H9 (cell line): ENCODE data around the gene UBALD1. TPM values are rescaled to one million over a fixed set of nuclear protein-coding genes. Genes with fewer than 3 reads are reported as not detected.

Experiments used
- DNase-seq: peaks from one replicate; pipeline ENCODE4 v3.0.0-alpha.2; 2017
- H2AFZ ChIP-seq: one replicate; pipeline ENCODE4 v1.6.1; 2013; ENCODE audit warnings: mild to moderate bottlenecking, low read length, control low read depth, moderate library complexity
- H2AK5ac ChIP-seq: 2 replicates; pipeline ENCODE4 v1.6.1; 2013; ENCODE audit warnings: low read length, control low read depth, mixed read lengths; ENCODE audit not compliant: insufficient read length
- H2BK120ac ChIP-seq: one replicate; pipeline ENCODE4 v1.6.1; 2013; ENCODE audit warnings: low read depth, mild to moderate bottlenecking, low read length, control low read depth, inconsistent platforms; ENCODE audit not compliant: poor library complexity, severe bottlenecking
- H2BK12ac ChIP-seq: 2 replicates; pipeline ENCODE4 v1.6.1; 2013; ENCODE audit warnings: low read length, control low read depth, mixed read lengths, low read depth; ENCODE audit not compliant: insufficient read length
- H2BK15ac ChIP-seq: 2 replicates; pipeline ENCODE4 v1.6.1; 2013; ENCODE audit warnings: low read depth, low read length, control low read depth
- H2BK20ac ChIP-seq: one replicate; pipeline ENCODE4 v1.6.1; 2013; ENCODE audit warnings: low read depth, mild to moderate bottlenecking, low read length, control low read depth, inconsistent platforms; ENCODE audit not compliant: poor library complexity, severe bottlenecking
- H2BK5ac ChIP-seq: 2 replicates; pipeline ENCODE4 v1.6.1; 2013; ENCODE audit warnings: low read length, control low read depth, mixed read lengths; ENCODE audit not compliant: insufficient read length
- H3K14ac ChIP-seq: 2 replicates; pipeline ENCODE4 v1.6.1; 2013; ENCODE audit warnings: low read length, control low read depth; ENCODE audit not compliant: insufficient read depth
- H3K18ac ChIP-seq: 2 replicates; pipeline ENCODE4 v1.6.1; 2013; ENCODE audit warnings: low read depth, mild to moderate bottlenecking, mixed read lengths, low read length, control low read depth; ENCODE audit not compliant: insufficient read length
- H3K23ac ChIP-seq: 2 replicates; pipeline ENCODE4 v1.6.1; 2013; ENCODE audit warnings: low read length, control low read depth, mixed read lengths, low read depth; ENCODE audit not compliant: insufficient read length
- H3K23me2 ChIP-seq: 2 replicates; pipeline ENCODE4 v1.6.1; 2013; ENCODE audit warnings: low read depth, mild to moderate bottlenecking, mixed read lengths, low read length, control low read depth; ENCODE audit not compliant: insufficient read length, poor library complexity, severe bottlenecking
- H3K27ac ChIP-seq: 2 replicates; pipeline ENCODE4 v1.5.1; 2013; ENCODE audit warnings: low read length, control low read depth, mixed read lengths, low read depth; ENCODE audit not compliant: insufficient read length
- H3K27me3 ChIP-seq: 2 replicates; pipeline ENCODE4 v1.6.1; 2013; ENCODE audit warnings: low read length, control low read depth, inconsistent platforms; ENCODE audit not compliant: insufficient read depth
- H3K4ac ChIP-seq: 2 replicates; pipeline ENCODE4 v1.6.1; 2013; ENCODE audit warnings: low read depth, mild to moderate bottlenecking, control low read depth, inconsistent platforms, low read length, moderate library complexity
- H3K4me1 ChIP-seq: 2 replicates; pipeline ENCODE4 v1.6.1; 2013; ENCODE audit warnings: low read length, control low read depth, inconsistent platforms; ENCODE audit not compliant: insufficient read depth
- H3K4me2 ChIP-seq: 2 replicates; pipeline ENCODE4 v1.6.1; 2013; ENCODE audit warnings: low read length, control low read depth, mixed read lengths; ENCODE audit not compliant: insufficient read length, insufficient read depth
- H3K56ac ChIP-seq: 2 replicates; pipeline ENCODE4 v1.6.1; 2013; ENCODE audit warnings: low read depth, mild to moderate bottlenecking, mixed read lengths, low read length, control low read depth; ENCODE audit not compliant: insufficient read length
- H3K79me1 ChIP-seq: 2 replicates; pipeline ENCODE4 v1.6.1; 2013; ENCODE audit warnings: low read depth, mild to moderate bottlenecking, moderate library complexity, low read length, control low read depth, inconsistent platforms; ENCODE audit not compliant: insufficient read depth, poor library complexity, severe bottlenecking
- H3K79me2 ChIP-seq: 2 replicates; pipeline ENCODE4 v1.6.1; 2013; ENCODE audit warnings: low read length, control low read depth, inconsistent platforms; ENCODE audit not compliant: insufficient read depth
- H3K9ac ChIP-seq: 2 replicates; pipeline ENCODE4 v1.6.1; 2013; ENCODE audit warnings: low read length, control low read depth, mixed read lengths; ENCODE audit not compliant: insufficient read length; ENCODE audit errors: extremely low read depth
- H3K9me3 ChIP-seq: one replicate; pipeline ENCODE4 v1.6.1; 2013; ENCODE audit warnings: low read depth, low read length, inconsistent platforms; ENCODE audit not compliant: control insufficient read depth
- H3T11ph ChIP-seq: one replicate; pipeline ENCODE4 v1.6.1; 2013; ENCODE audit warnings: mild to moderate bottlenecking, low read length, control low read depth, inconsistent platforms
- H4K20me1 ChIP-seq: one replicate; pipeline ENCODE4 v1.6.1; 2013; ENCODE audit not compliant: control insufficient read depth, insufficient read length, insufficient read depth
- H4K5ac ChIP-seq: 2 replicates; pipeline ENCODE4 v1.6.1; 2013; ENCODE audit warnings: low read depth, mild to moderate bottlenecking, mixed read lengths, low read length, control low read depth; ENCODE audit not compliant: insufficient read length
- H4K8ac ChIP-seq: replicated peaks from 2 replicates; pipeline ENCODE4 v1.6.1; 2013; ENCODE audit warnings: low read length, control low read depth, mixed read lengths, low read depth; ENCODE audit not compliant: insufficient read length
- H4K91ac ChIP-seq: 2 replicates; pipeline ENCODE4 v1.6.1; 2013; ENCODE audit warnings: low read depth, mild to moderate bottlenecking, moderate library complexity, mixed read lengths, low read length, control low read depth; ENCODE audit not compliant: insufficient read length
- H3K27ac Mint-ChIP-seq, 3 experiments: 2 replicates in 2 of 3; 3 replicates in 1 of 3; pipeline ENCODE4 v1.8.0; 2020 to 2021; ENCODE audit warnings: mixed read lengths in 3 of 3, mild to moderate bottlenecking in 1 of 3, moderate library complexity in 1 of 3
- H3K27me3 Mint-ChIP-seq: 2 replicates; pipeline ENCODE4 v1.8.0; 2021; ENCODE audit warnings: low read depth, mild to moderate bottlenecking, moderate library complexity, mixed read lengths
- H3K36me3 Mint-ChIP-seq, 3 experiments: 2 replicates in 2 of 3; 3 replicates in 1 of 3; pipeline ENCODE4 v1.8.0; 2020 to 2021; ENCODE audit warnings: low read depth in 3 of 3, mixed read lengths in 3 of 3; ENCODE audit not compliant: insufficient read depth in 1 of 3
- H3K4me1 Mint-ChIP-seq, 2 experiments: 2 replicates each; pipeline ENCODE4 v1.8.0; 2020; ENCODE audit warnings: mixed read lengths in 2 of 2
- H3K4me3 Mint-ChIP-seq, 2 experiments: 2 replicates in 1 of 2; 3 replicates in 1 of 2; pipeline ENCODE4 v1.8.0; 2020 to 2021; ENCODE audit warnings: mild to moderate bottlenecking in 2 of 2, mixed read lengths in 2 of 2, moderate library complexity in 1 of 2
- H3K9me3 Mint-ChIP-seq, 2 experiments: 2 replicates in 1 of 2; 3 replicates in 1 of 2; pipeline ENCODE4 v1.8.0; 2020; ENCODE audit warnings: mild to moderate bottlenecking in 2 of 2, mixed read lengths in 2 of 2, moderate library complexity in 1 of 2
- CTCF ChIP-seq: fragments of 200-600 bp; sonication (generic); conservative IDR thresholded peaks from 3 replicates; pipeline ENCODE4 v1.8.0; 2021; ENCODE audit warnings: antibody characterized with exemption, mild to moderate bottlenecking
- WGBS: extraction: QIAGEN DNeasy Blood & Tissue Kit; methylation state at CpG from one replicate; pipeline ENCODE4 v1.1.7; 2013; ENCODE audit warnings: missing lambda C conversion rate, low lambda C conversion rate, mixed read lengths; ENCODE audit not compliant: insufficient read length; ENCODE audit errors: extremely low coverage; 5-methylcytosine and 5-hydroxymethylcytosine counted together
- total RNA-seq: library from RNA; stranded (reverse); gene quantifications from 2 replicates; pipeline ENCODE4 v1.2.1, GENCODE V29; 2021

Gene UBALD1
- total RNA-seq, 1 experiment from 2014 or later, result 80.9 TPM

- Histone ChIP-seq H2AFZ (no peak overlapping the region), H3K27ac (no peak overlapping the region), H3K4ac (no peak overlapping the region)
Measured at GRCh38 chr16:4561596-4561995, 53.1 kb downstream of the UBALD1 start.

More at GRCh38 chr16:4561596-4561995, 53.1 kb downstream of the UBALD1 start:
- Mint-ChIP-seq H3K36me3 (no peaks in the 10 kb centered on the region), H3K27me3 (peaks cover 25% of the 10 kb centered on the region), H3K27ac (no peak overlapping the region; a peak in 1 of 7 replicates), H3K9me3 (no peaks in the 10 kb centered on the region), H3K4me3 (no peak overlapping the region), H3K4me1 (peaks cover 2 to 6% of the 10 kb centered on the region in 2 experiments; a peak in 1 of 4 replicates)
- no peak overlapping the region for H3T11ph ChIP-seq
- H2BK120ac ChIP-seq, result no peak overlapping the region
- H2BK12ac ChIP-seq, result no peak overlapping the region
- no peak overlapping the region for H4K91ac ChIP-seq
- no peak overlapping the region for H4K5ac ChIP-seq
- H3K23ac ChIP-seq, result no peak overlapping the region
- H4K8ac ChIP-seq, result no peak overlapping the region
- H3K27me3 ChIP-seq, result no peaks in the 10 kb centered on the region
- TF ChIP-seq CTCF, result no peak
- H3K4me2 ChIP-seq, result no peak overlapping the region
- no peak overlapping the region for H2BK15ac ChIP-seq
- H3K56ac ChIP-seq, result no peak overlapping the region
- no peaks in the 10 kb centered on the region for H3K9me3 ChIP-seq
- no peaks in the 10 kb centered on the region for H3K79me1 ChIP-seq
- H3K4me1 ChIP-seq, result no peaks in the 10 kb centered on the region
- no CpG with 5 or more reads among the region's 9 CpGs for WGBS
- no peak overlapping the region for H2BK5ac ChIP-seq
- no peaks in the 10 kb centered on the region for H3K79me2 ChIP-seq
- no peak for DNase-seq
- no peak overlapping the region for H2BK20ac ChIP-seq
- no peaks in the 10 kb centered on the region for H4K20me1 ChIP-seq
- no peak overlapping the region for H3K18ac ChIP-seq
- H2AK5ac ChIP-seq, result no peak overlapping the region
- no peak overlapping the region for H3K9ac ChIP-seq
- no peak overlapping the region for H3K14ac ChIP-seq
- H3K23me2 ChIP-seq, result no peaks in the 10 kb centered on the region

Other genes starting within 250 kb of the UBALD1 start
- 10.8 and 11.0 TPM in 2 replicates for gene VASN, start 243.0 kb downstream of the UBALD1 start, total RNA-seq
- gene CORO7, start 198.3 kb downstream of the UBALD1 start, total RNA-seq, result 33.8 and 38.4 TPM in 2 replicates
- 56.2 and 60.5 TPM in 2 replicates for gene DNAJA3, start 189.0 kb downstream of the UBALD1 start, total RNA-seq
- gene NMRAL1, start 140.3 kb downstream of the UBALD1 start, total RNA-seq, result 74.1 and 78.9 TPM in 2 replicates
- 44.4 and 45.7 TPM in 2 replicates for gene HMOX2, start 138.5 kb downstream of the UBALD1 start, total RNA-seq
- gene CDIP1, start 76.1 kb downstream of the UBALD1 start, total RNA-seq, result 49.7 and 50.5 TPM in 2 replicates
- 1.4 and 2.0 TPM in 2 replicates for gene C16orf96, start 58.5 kb downstream of the UBALD1 start, total RNA-seq
- 91.6 and 93.9 TPM in 2 replicates for gene MGRN1, start 9.9 kb upstream of the UBALD1 start, total RNA-seq
- gene NUDT16L1, start 78.7 kb upstream of the UBALD1 start, total RNA-seq, result 49.4 and 50.0 TPM in 2 replicates
- gene ANKS3, start 119.4 kb upstream of the UBALD1 start, total RNA-seq, result 27.3 and 32.0 TPM in 2 replicates
- gene DNAAF8, start 119.6 kb upstream of the UBALD1 start, total RNA-seq, result 0.33 and 0.39 TPM in 2 replicates
- 15.9 and 18.3 TPM in 2 replicates for gene ZNF500, start 152.3 kb upstream of the UBALD1 start, total RNA-seq
- 0.48 TPM in 1 of 2 replicates, not detected in the other for gene SEPTIN12, start 173.5 kb upstream of the UBALD1 start, total RNA-seq
- not detected in 2 replicates for gene SMIM22, start 180.5 kb upstream of the UBALD1 start, total RNA-seq
- 33.5 and 36.4 TPM in 2 replicates for gene ROGDI, start 187.7 kb upstream of the UBALD1 start, total RNA-seq
- 114 TPM in 2 replicates for gene GLYR1, start 232.4 kb upstream of the UBALD1 start, total RNA-seq
- gene UBN1, start 232.6 kb upstream of the UBALD1 start, total RNA-seq, result 51.8 and 55.2 TPM in 2 replicates